K562 treated with DMSO at 1 percent for 4 hours (cell line): ENCODE results near the gene FBXO2. TPM values are rescaled to one million over a fixed set of nuclear protein-coding genes. Genes with fewer than 3 reads are reported as not detected.

Experiments
- total RNA-seq: library from RNA; unstranded; fragments of 300-600 nt; gene quantifications from 2 replicates; pipeline ENCODE4 v1.2.3, GENCODE V29; 2022; ENCODE audit not compliant: insufficient read depth

The FBXO2 gene
- 5.4 and 19.8 TPM in 2 replicates for total RNA-seq

GRCh38 chr1:11654137-11654938, at the start of gene FBXO2, which contains the start of gene FBXO44:
Gene FBXO2 (minus strand): TSS chr1:11654429. CDS start chr1:11654340, 89 bp downstream.
Gene FBXO44 (plus strand): TSS chr1:11654877. CDS start chr1:11655836, 959 bp downstream.

GRCh38 chr1:11691302-11691914, 37.2 kb upstream of the FBXO2 start, which contains the start of gene DRAXIN:
Gene DRAXIN (plus strand): TSS chr1:11691710. CDS start chr1:11706259, 14,549 bp downstream.

GRCh38 chr1:11681071-11681771, 27.0 kb upstream of the FBXO2 start, which contains the start of gene MAD2L2:
Gene MAD2L2 (minus strand): TSS chr1:11681148. CDS start chr1:11680601, 547 bp downstream.

Other genes starting within 250 kb of the FBXO2 start
- not detected in 2 replicates for gene DISP3, start 175.3 kb downstream of the FBXO2 start, total RNA-seq
- 11.4 and 17.1 TPM in 2 replicates for gene FBXO44, start 448 bp upstream of the FBXO2 start, total RNA-seq
- 38.0 and 40.9 TPM in 2 replicates for gene FBXO6, start 9.8 kb upstream of the FBXO2 start, total RNA-seq
- 257 and 262 TPM in 2 replicates for gene MAD2L2, start 26.7 kb upstream of the FBXO2 start, total RNA-seq
- gene DRAXIN, start 37.3 kb upstream of the FBXO2 start, total RNA-seq, result not detected in 2 replicates
- 154 and 165 TPM in 2 replicates for gene AGTRAP, start 81.7 kb upstream of the FBXO2 start, total RNA-seq
- gene C1orf167, start 107.8 kb upstream of the FBXO2 start, total RNA-seq, result 0.27 TPM in 1 of 2 replicates, not detected in the other
- gene MTHFR, start 151.5 kb upstream of the FBXO2 start, total RNA-seq, result 63.1 and 63.6 TPM in 2 replicates
- 12.7 and 14.6 TPM in 2 replicates for gene CLCN6, start 151.8 kb upstream of the FBXO2 start, total RNA-seq
- not detected in 2 replicates for gene NPPA, start 193.4 kb upstream of the FBXO2 start, total RNA-seq
- not detected in 2 replicates for gene NPPB, start 204.5 kb upstream of the FBXO2 start, total RNA-seq